Right atrium auricular region (tissue), 2 donors: ENCODE results near the gene C1orf94. TPM values are rescaled to one million over a fixed set of nuclear protein-coding genes. Genes with fewer than 3 reads are reported as not detected.

Experiments used
- DNase-seq: peaks from one replicate; pipeline ENCODE4 v3.0.0-alpha.2; 2019; ENCODE audit warnings: low spot score
- H3K27ac ChIP-seq, 2 donors: fragments of 200-600 bp; sonication (generic); 1 replicate in 1 of 2; 2 replicates in 1 of 2; pipeline ENCODE4 v1.5.1; 2016 to 2019
- H3K27me3 ChIP-seq, 2 donors: fragments of 200-600 bp; sonication (generic); one replicate each; pipeline versions ENCODE4 v1.5.1 to v1.6.0; 2017 to 2019
- H3K36me3 ChIP-seq: fragments of 200-600 bp; sonication (generic); one replicate; pipeline ENCODE4 v1.5.1; 2016
- H3K4me1 ChIP-seq, 2 donors: fragments of 200-600 bp; sonication (generic); one replicate each; pipeline versions ENCODE4 v1.5.1 to v1.6.0; 2017 to 2019
- H3K4me3 ChIP-seq, 2 donors: fragments of 200-600 bp; sonication (generic); 1 replicate in 1 of 2; 2 replicates in 1 of 2; pipeline ENCODE4 v1.5.1; 2017 to 2019; ENCODE audit warnings: mild to moderate bottlenecking in 1 of 2, moderate library complexity in 1 of 2
- H3K9me3 ChIP-seq, 2 donors: fragments of 200-600 bp; sonication (generic); one replicate each; pipeline ENCODE4 v1.5.1; 2019
- total RNA-seq, 2 donors: library from RNA; depleted of rRNA; stranded (reverse); fragments of >200 nt; gene quantifications; one replicate each; pipeline ENCODE4 v1.1.0, GENCODE V29; 2016
- TF ChIP-seq, protein P1 (sequence below), 2 donors: fragments of 200-600 bp; sonication (generic); IDR thresholded peaks; one replicate each; pipeline ENCODE4 v1.5.1; 2019; ENCODE audit warnings: antibody characterized with exemption in 2 of 2

Gene C1orf94
- total RNA-seq, 2 donors from 2014 or later = not detected

DNA sequence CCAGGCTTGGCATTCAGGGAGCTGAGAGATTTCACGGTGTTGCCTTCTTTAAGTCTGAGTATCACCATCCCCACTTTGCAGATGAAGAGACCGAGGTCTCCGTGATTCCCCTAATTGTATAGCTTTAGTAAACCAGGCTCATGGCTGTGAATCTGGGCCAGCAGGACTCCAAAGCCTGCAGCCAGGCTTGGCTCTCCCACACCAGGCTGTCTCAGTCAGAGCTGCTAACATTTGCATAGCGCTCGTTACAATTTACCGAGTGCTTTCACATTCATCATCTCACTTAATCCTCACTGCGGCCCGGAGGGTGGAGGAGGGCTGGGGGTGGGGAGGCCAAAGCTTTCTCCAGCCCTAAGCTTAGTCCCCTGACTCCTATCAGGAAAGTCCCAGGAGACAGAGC is 11.7 kb downstream of the C1orf94 start:
- DNase-seq = no peak
- H3K27me3 ChIP-seq = no peaks in the 10 kb centered on the region

DNA sequence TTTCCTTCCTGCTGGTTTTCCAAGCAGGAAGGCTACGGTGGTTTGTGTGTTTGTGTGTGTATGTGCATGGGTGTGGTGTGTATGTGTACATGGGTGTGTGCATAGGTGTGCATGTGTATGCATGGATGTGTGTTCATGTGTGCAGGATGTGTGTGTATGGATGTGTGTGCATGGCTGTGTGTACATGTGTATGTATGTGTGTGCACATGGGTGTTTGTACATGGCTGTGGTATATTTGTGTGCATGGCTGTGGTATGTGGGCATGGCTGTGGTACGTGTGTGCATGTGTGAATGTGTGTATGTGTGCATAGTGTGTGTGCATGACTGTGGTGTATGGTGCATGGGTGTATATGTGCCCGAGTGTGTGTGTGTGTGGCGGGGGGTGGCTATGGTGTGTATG is 12.3 kb downstream of the C1orf94 start:
- Histone ChIP-seq H3K36me3 (no peaks in the 10 kb centered on the region), H3K4me1 (no peaks in the 10 kb centered on the region), H3K27me3 (no peaks in the 10 kb centered on the region), H3K9me3 (peaks cover 0 to 11% of the 10 kb centered on the region in 2 donors), H3K4me3 (no peak overlapping the region), H3K27ac (no peak overlapping the region)
- no peak for DNase-seq
- TF ChIP-seq, protein P1, sequence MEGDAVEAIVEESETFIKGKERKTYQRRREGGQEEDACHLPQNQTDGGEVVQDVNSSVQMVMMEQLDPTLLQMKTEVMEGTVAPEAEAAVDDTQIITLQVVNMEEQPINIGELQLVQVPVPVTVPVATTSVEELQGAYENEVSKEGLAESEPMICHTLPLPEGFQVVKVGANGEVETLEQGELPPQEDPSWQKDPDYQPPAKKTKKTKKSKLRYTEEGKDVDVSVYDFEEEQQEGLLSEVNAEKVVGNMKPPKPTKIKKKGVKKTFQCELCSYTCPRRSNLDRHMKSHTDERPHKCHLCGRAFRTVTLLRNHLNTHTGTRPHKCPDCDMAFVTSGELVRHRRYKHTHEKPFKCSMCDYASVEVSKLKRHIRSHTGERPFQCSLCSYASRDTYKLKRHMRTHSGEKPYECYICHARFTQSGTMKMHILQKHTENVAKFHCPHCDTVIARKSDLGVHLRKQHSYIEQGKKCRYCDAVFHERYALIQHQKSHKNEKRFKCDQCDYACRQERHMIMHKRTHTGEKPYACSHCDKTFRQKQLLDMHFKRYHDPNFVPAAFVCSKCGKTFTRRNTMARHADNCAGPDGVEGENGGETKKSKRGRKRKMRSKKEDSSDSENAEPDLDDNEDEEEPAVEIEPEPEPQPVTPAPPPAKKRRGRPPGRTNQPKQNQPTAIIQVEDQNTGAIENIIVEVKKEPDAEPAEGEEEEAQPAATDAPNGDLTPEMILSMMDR (IDR thresholded peaks at IDR 0.05) = no peak

More for the DNA sequence above, 11.7 kb downstream of the C1orf94 start:
- no peaks in the 10 kb centered on the region for H3K36me3 ChIP-seq
- no peak overlapping the region for H3K27ac ChIP-seq
- H3K4me1 ChIP-seq = no peaks in the 10 kb centered on the region
- TF ChIP-seq, protein P1 (IDR thresholded peaks at IDR 0.05) = no peak
- H3K4me3 ChIP-seq = no peak overlapping the region
- peaks cover 0 to 11% of the 10 kb centered on the region in 2 donors for H3K9me3 ChIP-seq

DNA sequence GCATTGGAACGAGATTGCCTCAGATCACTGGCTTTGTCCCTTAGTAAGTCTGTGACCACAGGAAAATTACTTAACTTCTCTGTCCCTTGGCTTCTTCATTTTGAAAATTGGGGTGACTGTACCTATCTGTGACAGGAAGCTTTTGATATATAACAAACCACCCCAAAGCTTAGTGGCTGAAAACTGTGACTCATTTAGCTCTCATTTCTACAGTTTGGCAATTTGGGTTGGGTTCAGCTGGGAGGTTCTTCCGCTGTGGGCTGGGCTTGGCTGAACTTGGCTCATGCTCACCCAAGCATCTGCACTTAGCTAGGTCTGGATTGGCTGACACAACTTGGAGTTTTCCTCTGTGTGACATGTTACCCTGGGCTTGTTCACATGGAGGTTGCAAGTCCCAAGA is 14.0 kb downstream of the C1orf94 start:
- DNase-seq = no peak
- Histone ChIP-seq H3K4me1 (no peaks in the 10 kb centered on the region), H3K27me3 (no peaks in the 10 kb centered on the region), H3K36me3 (no peaks in the 10 kb centered on the region), H3K4me3 (no peak overlapping the region), H3K9me3 (peaks cover 0 to 11% of the 10 kb centered on the region in 2 donors), H3K27ac (no peak overlapping the region)
- TF ChIP-seq, protein P1 (IDR thresholded peaks at IDR 0.05) = no peak

DNA sequence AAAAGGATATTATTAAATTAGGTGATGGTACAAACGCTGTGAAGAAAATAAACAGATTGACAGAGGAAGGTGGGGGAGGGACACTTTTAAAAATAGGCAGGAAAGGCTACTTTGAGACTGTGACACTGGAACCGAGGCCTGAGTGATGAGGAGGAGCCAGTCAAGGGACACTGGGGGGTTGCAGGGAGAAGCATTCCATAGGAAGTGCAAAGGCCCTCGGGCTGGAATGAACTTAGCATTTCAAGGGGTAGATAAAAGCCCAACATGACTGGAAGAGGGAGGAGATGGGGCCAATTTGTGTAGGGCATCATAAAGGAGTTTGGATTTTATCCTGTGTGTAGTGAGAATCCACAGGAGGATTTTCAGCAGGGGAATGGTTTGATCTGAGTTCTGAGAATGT is 15.9 kb downstream of the C1orf94 start:
- DNase-seq = no peak
- Histone ChIP-seq H3K27me3 (no peaks in the 10 kb centered on the region), H3K27ac (no peak overlapping the region), H3K4me1 (no peaks in the 10 kb centered on the region), H3K36me3 (no peaks in the 10 kb centered on the region), H3K9me3 (peaks cover 0 to 11% of the 10 kb centered on the region in 2 donors), H3K4me3 (no peak overlapping the region)
- TF ChIP-seq, protein P1 (IDR thresholded peaks at IDR 0.05) = no peak

DNA sequence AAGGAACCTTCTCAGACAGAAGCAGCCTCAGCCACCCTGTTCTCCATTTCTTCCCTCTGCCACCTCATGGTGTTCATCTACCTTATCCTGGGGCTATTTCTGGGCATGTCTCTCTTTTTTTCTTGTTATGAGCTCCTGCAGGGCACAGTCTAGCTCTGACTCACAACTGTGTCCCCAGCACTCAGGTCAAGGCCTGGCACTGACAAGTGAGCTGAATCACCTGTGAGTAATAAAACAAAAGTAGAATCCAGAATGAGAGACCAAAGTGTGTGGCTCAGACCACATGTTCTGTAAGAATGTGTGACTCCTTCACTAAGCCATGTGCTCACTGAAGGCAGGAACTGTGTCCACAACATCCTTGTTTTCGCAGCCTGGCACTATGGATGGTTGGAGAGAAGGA is 23.2 kb downstream of the C1orf94 start:
- Histone ChIP-seq H3K9me3 (no peaks in the 10 kb centered on the region), H3K36me3 (no peaks in the 10 kb centered on the region), H3K4me3 (no peak overlapping the region), H3K4me1 (no peaks in the 10 kb centered on the region), H3K27me3 (no peaks in the 10 kb centered on the region), H3K27ac (no peak overlapping the region)
- no peak for DNase-seq
- TF ChIP-seq, protein P1 (IDR thresholded peaks at IDR 0.05) = no peak

DNA sequence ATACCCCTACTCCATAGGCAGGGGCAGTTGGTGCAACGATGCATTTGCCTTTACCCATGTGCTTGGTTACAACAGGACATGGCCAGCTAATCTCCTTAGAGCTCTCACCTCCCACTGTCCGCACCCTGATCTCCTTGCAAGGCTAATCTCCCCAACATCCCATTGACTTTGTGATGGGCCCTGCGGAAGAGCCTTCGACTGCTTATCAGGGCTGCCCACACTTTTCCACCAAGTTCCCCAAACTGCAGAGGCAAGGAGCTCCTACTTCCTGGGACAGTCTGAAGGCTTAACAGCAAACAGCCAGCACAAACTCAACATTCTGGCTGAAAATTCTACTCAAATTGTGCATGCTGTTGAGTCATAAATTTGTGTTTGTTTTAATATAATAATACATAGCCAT is 36.0 kb downstream of the C1orf94 start:
- Histone ChIP-seq H3K36me3 (no peaks in the 10 kb centered on the region), H3K4me1 (no peaks in the 10 kb centered on the region), H3K4me3 (no peak overlapping the region), H3K27me3 (no peaks in the 10 kb centered on the region), H3K27ac (no peak overlapping the region), H3K9me3 (no peaks in the 10 kb centered on the region)
- no peak for DNase-seq
- TF ChIP-seq, protein P1 (IDR thresholded peaks at IDR 0.05) = no peak
